H9 (cell line): Measurements from ENCODE around the gene RHBDL1. TPM values are rescaled to one million over a fixed set of nuclear protein-coding genes. Genes with fewer than 3 reads are reported as not detected.

Experiments
- DNase-seq: peaks from one replicate; pipeline ENCODE4 v3.0.0-alpha.2; 2017
- H2AFZ ChIP-seq: one replicate; pipeline ENCODE4 v1.6.1; 2013; ENCODE audit warnings: mild to moderate bottlenecking, low read length, control low read depth, moderate library complexity
- H2AK5ac ChIP-seq: 2 replicates; pipeline ENCODE4 v1.6.1; 2013; ENCODE audit warnings: low read length, control low read depth, mixed read lengths; ENCODE audit not compliant: insufficient read length
- H2BK120ac ChIP-seq: one replicate; pipeline ENCODE4 v1.6.1; 2013; ENCODE audit warnings: low read depth, mild to moderate bottlenecking, low read length, control low read depth, inconsistent platforms; ENCODE audit not compliant: poor library complexity, severe bottlenecking
- H2BK12ac ChIP-seq: 2 replicates; pipeline ENCODE4 v1.6.1; 2013; ENCODE audit warnings: low read length, control low read depth, mixed read lengths, low read depth; ENCODE audit not compliant: insufficient read length
- H2BK15ac ChIP-seq: 2 replicates; pipeline ENCODE4 v1.6.1; 2013; ENCODE audit warnings: low read depth, low read length, control low read depth
- H2BK20ac ChIP-seq: one replicate; pipeline ENCODE4 v1.6.1; 2013; ENCODE audit warnings: low read depth, mild to moderate bottlenecking, low read length, control low read depth, inconsistent platforms; ENCODE audit not compliant: poor library complexity, severe bottlenecking
- H2BK5ac ChIP-seq: 2 replicates; pipeline ENCODE4 v1.6.1; 2013; ENCODE audit warnings: low read length, control low read depth, mixed read lengths; ENCODE audit not compliant: insufficient read length
- H3K14ac ChIP-seq: 2 replicates; pipeline ENCODE4 v1.6.1; 2013; ENCODE audit warnings: low read length, control low read depth; ENCODE audit not compliant: insufficient read depth
- H3K18ac ChIP-seq: 2 replicates; pipeline ENCODE4 v1.6.1; 2013; ENCODE audit warnings: low read depth, mild to moderate bottlenecking, mixed read lengths, low read length, control low read depth; ENCODE audit not compliant: insufficient read length
- H3K23ac ChIP-seq: 2 replicates; pipeline ENCODE4 v1.6.1; 2013; ENCODE audit warnings: low read length, control low read depth, mixed read lengths, low read depth; ENCODE audit not compliant: insufficient read length
- H3K23me2 ChIP-seq: 2 replicates; pipeline ENCODE4 v1.6.1; 2013; ENCODE audit warnings: low read depth, mild to moderate bottlenecking, mixed read lengths, low read length, control low read depth; ENCODE audit not compliant: insufficient read length, poor library complexity, severe bottlenecking
- H3K27ac ChIP-seq: 2 replicates; pipeline ENCODE4 v1.5.1; 2013; ENCODE audit warnings: low read length, control low read depth, mixed read lengths, low read depth; ENCODE audit not compliant: insufficient read length
- H3K27me3 ChIP-seq: 2 replicates; pipeline ENCODE4 v1.6.1; 2013; ENCODE audit warnings: low read length, control low read depth, inconsistent platforms; ENCODE audit not compliant: insufficient read depth
- H3K4ac ChIP-seq: 2 replicates; pipeline ENCODE4 v1.6.1; 2013; ENCODE audit warnings: low read depth, mild to moderate bottlenecking, control low read depth, inconsistent platforms, low read length, moderate library complexity
- H3K4me1 ChIP-seq: 2 replicates; pipeline ENCODE4 v1.6.1; 2013; ENCODE audit warnings: low read length, control low read depth, inconsistent platforms; ENCODE audit not compliant: insufficient read depth
- H3K4me2 ChIP-seq: 2 replicates; pipeline ENCODE4 v1.6.1; 2013; ENCODE audit warnings: low read length, control low read depth, mixed read lengths; ENCODE audit not compliant: insufficient read length, insufficient read depth
- H3K56ac ChIP-seq: 2 replicates; pipeline ENCODE4 v1.6.1; 2013; ENCODE audit warnings: low read depth, mild to moderate bottlenecking, mixed read lengths, low read length, control low read depth; ENCODE audit not compliant: insufficient read length
- H3K79me1 ChIP-seq: 2 replicates; pipeline ENCODE4 v1.6.1; 2013; ENCODE audit warnings: low read depth, mild to moderate bottlenecking, moderate library complexity, low read length, control low read depth, inconsistent platforms; ENCODE audit not compliant: insufficient read depth, poor library complexity, severe bottlenecking
- H3K79me2 ChIP-seq: 2 replicates; pipeline ENCODE4 v1.6.1; 2013; ENCODE audit warnings: low read length, control low read depth, inconsistent platforms; ENCODE audit not compliant: insufficient read depth
- H3K9ac ChIP-seq: 2 replicates; pipeline ENCODE4 v1.6.1; 2013; ENCODE audit warnings: low read length, control low read depth, mixed read lengths; ENCODE audit not compliant: insufficient read length; ENCODE audit errors: extremely low read depth
- H3K9me3 ChIP-seq: one replicate; pipeline ENCODE4 v1.6.1; 2013; ENCODE audit warnings: low read depth, low read length, inconsistent platforms; ENCODE audit not compliant: control insufficient read depth
- H3T11ph ChIP-seq: one replicate; pipeline ENCODE4 v1.6.1; 2013; ENCODE audit warnings: mild to moderate bottlenecking, low read length, control low read depth, inconsistent platforms
- H4K20me1 ChIP-seq: one replicate; pipeline ENCODE4 v1.6.1; 2013; ENCODE audit not compliant: control insufficient read depth, insufficient read length, insufficient read depth
- H4K5ac ChIP-seq: 2 replicates; pipeline ENCODE4 v1.6.1; 2013; ENCODE audit warnings: low read depth, mild to moderate bottlenecking, mixed read lengths, low read length, control low read depth; ENCODE audit not compliant: insufficient read length
- H4K8ac ChIP-seq: replicated peaks from 2 replicates; pipeline ENCODE4 v1.6.1; 2013; ENCODE audit warnings: low read length, control low read depth, mixed read lengths, low read depth; ENCODE audit not compliant: insufficient read length
- H4K91ac ChIP-seq: 2 replicates; pipeline ENCODE4 v1.6.1; 2013; ENCODE audit warnings: low read depth, mild to moderate bottlenecking, moderate library complexity, mixed read lengths, low read length, control low read depth; ENCODE audit not compliant: insufficient read length
- H3K27ac Mint-ChIP-seq, 3 experiments: 2 replicates in 2 of 3; 3 replicates in 1 of 3; pipeline ENCODE4 v1.8.0; 2020 to 2021; ENCODE audit warnings: mixed read lengths in 3 of 3, mild to moderate bottlenecking in 1 of 3, moderate library complexity in 1 of 3
- H3K27me3 Mint-ChIP-seq: 2 replicates; pipeline ENCODE4 v1.8.0; 2021; ENCODE audit warnings: low read depth, mild to moderate bottlenecking, moderate library complexity, mixed read lengths
- H3K36me3 Mint-ChIP-seq, 3 experiments: 2 replicates in 2 of 3; 3 replicates in 1 of 3; pipeline ENCODE4 v1.8.0; 2020 to 2021; ENCODE audit warnings: low read depth in 3 of 3, mixed read lengths in 3 of 3; ENCODE audit not compliant: insufficient read depth in 1 of 3
- H3K4me1 Mint-ChIP-seq, 2 experiments: 2 replicates each; pipeline ENCODE4 v1.8.0; 2020; ENCODE audit warnings: mixed read lengths in 2 of 2
- H3K4me3 Mint-ChIP-seq, 2 experiments: 2 replicates in 1 of 2; 3 replicates in 1 of 2; pipeline ENCODE4 v1.8.0; 2020 to 2021; ENCODE audit warnings: mild to moderate bottlenecking in 2 of 2, mixed read lengths in 2 of 2, moderate library complexity in 1 of 2
- H3K9me3 Mint-ChIP-seq, 2 experiments: 2 replicates in 1 of 2; 3 replicates in 1 of 2; pipeline ENCODE4 v1.8.0; 2020; ENCODE audit warnings: mild to moderate bottlenecking in 2 of 2, mixed read lengths in 2 of 2, moderate library complexity in 1 of 2
- WGBS: extraction: QIAGEN DNeasy Blood & Tissue Kit; methylation state at CpG from one replicate; pipeline ENCODE4 v1.1.7; 2013; ENCODE audit warnings: missing lambda C conversion rate, low lambda C conversion rate, mixed read lengths; ENCODE audit not compliant: insufficient read length; ENCODE audit errors: extremely low coverage; 5-methylcytosine and 5-hydroxymethylcytosine counted together
- total RNA-seq: library from RNA; stranded (reverse); gene quantifications from 2 replicates; pipeline ENCODE4 v1.2.1, GENCODE V29; 2021
- TF ChIP-seq, protein P1 (sequence below): fragments of 200-600 bp; sonication (generic); conservative IDR thresholded peaks from 3 replicates; pipeline ENCODE4 v1.8.0; 2021; ENCODE audit warnings: antibody characterized with exemption, mild to moderate bottlenecking

RHBDL1 gene
- total RNA-seq, 1 experiment from 2014 or later: 7.6 TPM

DNA sequence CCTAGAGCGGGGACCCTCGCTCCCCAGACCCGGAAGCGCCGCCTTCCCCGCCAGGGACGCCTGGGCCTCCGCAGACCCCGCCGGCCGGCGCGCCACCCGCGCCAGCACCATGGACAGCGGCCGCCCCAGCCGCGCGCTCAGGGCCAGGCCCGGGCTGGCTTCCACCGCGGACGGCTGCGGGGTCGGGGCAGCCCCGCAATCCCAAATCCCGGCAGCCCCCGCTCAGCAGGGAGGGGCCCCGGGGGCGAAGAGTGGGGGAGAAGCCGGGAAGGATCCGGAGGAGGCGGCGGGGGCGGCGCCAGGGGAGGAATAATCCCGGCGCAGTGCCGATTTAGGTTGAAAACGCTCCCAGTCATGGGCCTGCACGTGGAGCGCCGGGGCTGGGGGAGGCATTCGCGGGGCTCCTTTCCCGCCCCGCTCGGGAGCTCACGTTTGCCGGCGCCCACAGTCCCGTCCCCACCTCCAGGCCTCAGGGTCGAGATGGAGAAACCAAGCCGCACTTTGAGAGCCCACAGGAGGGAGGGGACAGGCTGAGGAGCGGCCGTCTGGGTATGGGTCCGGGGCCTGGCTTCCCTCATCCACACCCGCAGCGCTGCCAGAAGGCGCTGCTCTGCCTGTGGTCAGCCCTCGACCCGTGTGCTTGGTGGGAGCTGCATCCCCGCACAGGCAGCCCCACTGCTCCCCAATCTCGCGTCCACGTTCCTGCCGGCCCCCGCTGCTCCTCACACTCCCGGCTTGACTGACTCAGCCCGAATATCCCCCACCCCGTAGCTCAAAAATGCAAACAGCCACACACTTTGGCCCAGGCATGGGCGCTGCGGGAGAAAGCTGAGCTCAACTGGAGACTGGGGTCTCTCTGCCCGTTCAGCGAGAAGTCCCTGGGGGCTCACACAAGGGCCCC lies 25.5 kb downstream of the RHBDL1 start:
- no peaks in the 10 kb centered on the region for H3K79me2 ChIP-seq
- DNase-seq: peak; percentile 69
- H4K91ac ChIP-seq: no peak overlapping the region
- H2BK20ac ChIP-seq: no peak overlapping the region
- H3K27ac ChIP-seq: no peak overlapping the region
- H3K79me1 ChIP-seq: no peaks in the 10 kb centered on the region
- H4K20me1 ChIP-seq: no peaks in the 10 kb centered on the region
- H3K27me3 ChIP-seq: peaks cover 40% of the 10 kb centered on the region
- no peaks in the 10 kb centered on the region for H3K4me1 ChIP-seq
- no peak overlapping the region for H2AK5ac ChIP-seq
- H3K23ac ChIP-seq: no peak overlapping the region
- no peak overlapping the region for H3K18ac ChIP-seq
- H3K4ac ChIP-seq: no peak overlapping the region
- H2BK5ac ChIP-seq: no peak overlapping the region
- H4K5ac ChIP-seq: no peak overlapping the region
- no CpG with 5 or more reads among the region's 76 CpGs for WGBS
- no peak overlapping the region for H4K8ac ChIP-seq
- H3K4me2 ChIP-seq: no peak overlapping the region
- H3K14ac ChIP-seq: no peak overlapping the region
- no peak overlapping the region for H2BK15ac ChIP-seq
- no peak overlapping the region for H2BK12ac ChIP-seq
- 0 out of 5 replicates have a peak overlapping the region, but pooled peaks of 1 of the 2 experiments have one; percentile 23 for H3K4me3 Mint-ChIP-seq
- no peak overlapping the region for H3K27ac Mint-ChIP-seq
- peaks cover 87% of the 10 kb centered on the region for H3K27me3 Mint-ChIP-seq
- H3K9me3 Mint-ChIP-seq: no peaks in the 10 kb centered on the region
- no peaks in the 10 kb centered on the region for H3K9me3 ChIP-seq
- peaks cover 0 to 3% (median 0%) of the 10 kb centered on the region in 3 experiments; a peak in 2 of 7 replicates for H3K36me3 Mint-ChIP-seq
- H3K4me1 Mint-ChIP-seq: peaks cover 0 to 5% of the 10 kb centered on the region in 2 experiments; a peak in 1 of 4 replicates
- no peak overlapping the region for H3K9ac ChIP-seq
- no peak overlapping the region for H2BK120ac ChIP-seq
- H2AFZ ChIP-seq: no peak overlapping the region
- no peaks in the 10 kb centered on the region for H3K23me2 ChIP-seq
- TF ChIP-seq, protein P1, sequence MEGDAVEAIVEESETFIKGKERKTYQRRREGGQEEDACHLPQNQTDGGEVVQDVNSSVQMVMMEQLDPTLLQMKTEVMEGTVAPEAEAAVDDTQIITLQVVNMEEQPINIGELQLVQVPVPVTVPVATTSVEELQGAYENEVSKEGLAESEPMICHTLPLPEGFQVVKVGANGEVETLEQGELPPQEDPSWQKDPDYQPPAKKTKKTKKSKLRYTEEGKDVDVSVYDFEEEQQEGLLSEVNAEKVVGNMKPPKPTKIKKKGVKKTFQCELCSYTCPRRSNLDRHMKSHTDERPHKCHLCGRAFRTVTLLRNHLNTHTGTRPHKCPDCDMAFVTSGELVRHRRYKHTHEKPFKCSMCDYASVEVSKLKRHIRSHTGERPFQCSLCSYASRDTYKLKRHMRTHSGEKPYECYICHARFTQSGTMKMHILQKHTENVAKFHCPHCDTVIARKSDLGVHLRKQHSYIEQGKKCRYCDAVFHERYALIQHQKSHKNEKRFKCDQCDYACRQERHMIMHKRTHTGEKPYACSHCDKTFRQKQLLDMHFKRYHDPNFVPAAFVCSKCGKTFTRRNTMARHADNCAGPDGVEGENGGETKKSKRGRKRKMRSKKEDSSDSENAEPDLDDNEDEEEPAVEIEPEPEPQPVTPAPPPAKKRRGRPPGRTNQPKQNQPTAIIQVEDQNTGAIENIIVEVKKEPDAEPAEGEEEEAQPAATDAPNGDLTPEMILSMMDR: no peak
- no peak overlapping the region for H3K56ac ChIP-seq
- H3T11ph ChIP-seq: no peak overlapping the region
